Colonic mucosa (tissue), 4 donors: ENCODE data around the gene MYO15A. TPM values are rescaled to one million over a fixed set of nuclear protein-coding genes. Genes with fewer than 3 reads are reported as not detected.

Source experiments
- DNase-seq: peaks from one replicate; pipeline ENCODE4 v3.0.0-alpha.2; 2020
- H3K27ac ChIP-seq: fragments of 200-600 bp; one replicate; pipeline ENCODE4 v1.8.0; 2021
- H3K27me3 ChIP-seq: fragments of 200-600 bp; one replicate; pipeline ENCODE4 v1.8.0; 2021
- H3K36me3 ChIP-seq: fragments of 200-600 bp; one replicate; pipeline ENCODE4 v1.8.0; 2021
- H3K4me1 ChIP-seq: fragments of 200-600 bp; one replicate; pipeline ENCODE4 v1.8.0; 2021; ENCODE audit warnings: mild to moderate bottlenecking
- H3K4me3 ChIP-seq: fragments of 200-600 bp; one replicate; pipeline ENCODE4 v1.8.0; 2021
- H3K9ac ChIP-seq, 2 donors: one replicate each; pipeline ENCODE4 v1.7.0; 2013; ENCODE audit warnings: control low read depth in 2 of 2, low read depth in 2 of 2, low read length in 2 of 2
- H3K9me3 ChIP-seq: fragments of 200-600 bp; one replicate; pipeline ENCODE4 v1.8.0; 2021
- intact Hi-C: fragments of 100-400 bp; cut with DNase I; formaldehyde crosslinking; loops from one replicate; pipeline ENCODE4 v1.14.1; 2022
- total RNA-seq, 2 donors: library from RNA; stranded (reverse); fragmentation: NEBNext Ultra II Directional in 1 of 2; extraction: Animal tissue kit (Norgen Biotek cat#: 25700) in 1 of 2; gene quantifications; one replicate each; pipeline ENCODE4 v1.2.1, GENCODE V29; 2021
- TF ChIP-seq, protein P1 (sequence below): fragments of 200-600 bp; IDR thresholded peaks from one replicate; pipeline ENCODE4 v1.8.0; 2022; ENCODE audit warnings: antibody characterized with exemption, mild to moderate bottlenecking
- donor health status: healthy.
- donor health status: DM: no; HTN: no; CAD: no.
- donor health status: DM: no; HTN: no; CAD: no.

Gene MYO15A
- total RNA-seq, 2 donors from 2014 or later = 1.1 to 1.4 TPM

DNA sequence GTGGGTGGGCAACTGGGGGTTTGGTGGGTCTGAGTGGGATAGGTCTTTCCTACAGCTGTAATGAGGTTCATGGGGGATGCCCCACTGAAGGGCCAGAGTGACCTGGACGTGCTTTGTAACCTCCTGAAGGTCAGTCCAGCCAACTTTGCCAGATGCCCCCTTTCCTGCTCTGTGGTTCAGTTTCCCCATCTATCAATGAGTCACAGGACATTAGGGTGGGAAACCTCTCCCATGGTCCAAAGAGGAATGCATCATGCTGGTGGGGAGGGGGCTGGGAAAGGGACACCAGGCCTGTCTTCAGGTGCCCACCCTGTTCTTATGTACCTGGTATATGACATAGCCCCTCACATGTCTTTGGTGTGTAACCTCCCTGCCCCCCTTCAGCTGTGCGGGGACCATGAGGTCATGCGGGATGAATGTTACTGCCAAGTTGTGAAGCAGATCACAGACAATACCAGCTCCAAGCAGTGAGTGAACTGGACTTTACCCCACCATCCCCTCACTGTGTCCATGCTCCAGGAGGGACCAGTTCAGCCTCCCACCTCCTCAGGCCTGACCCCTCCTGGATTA is 51.1 kb downstream of the MYO15A start:
- DNase-seq = no peak
- Histone ChIP-seq H3K4me1 (no peaks in the 10 kb centered on the region), H3K27ac (no peak overlapping the region), H3K9ac (no peak overlapping the region), H3K27me3 (no peaks in the 10 kb centered on the region), H3K36me3 (no peaks in the 10 kb centered on the region), H3K9me3 (no peaks in the 10 kb centered on the region), H3K4me3 (no peak overlapping the region)
- intact Hi-C loops = no loop called here
- TF ChIP-seq, protein P1, sequence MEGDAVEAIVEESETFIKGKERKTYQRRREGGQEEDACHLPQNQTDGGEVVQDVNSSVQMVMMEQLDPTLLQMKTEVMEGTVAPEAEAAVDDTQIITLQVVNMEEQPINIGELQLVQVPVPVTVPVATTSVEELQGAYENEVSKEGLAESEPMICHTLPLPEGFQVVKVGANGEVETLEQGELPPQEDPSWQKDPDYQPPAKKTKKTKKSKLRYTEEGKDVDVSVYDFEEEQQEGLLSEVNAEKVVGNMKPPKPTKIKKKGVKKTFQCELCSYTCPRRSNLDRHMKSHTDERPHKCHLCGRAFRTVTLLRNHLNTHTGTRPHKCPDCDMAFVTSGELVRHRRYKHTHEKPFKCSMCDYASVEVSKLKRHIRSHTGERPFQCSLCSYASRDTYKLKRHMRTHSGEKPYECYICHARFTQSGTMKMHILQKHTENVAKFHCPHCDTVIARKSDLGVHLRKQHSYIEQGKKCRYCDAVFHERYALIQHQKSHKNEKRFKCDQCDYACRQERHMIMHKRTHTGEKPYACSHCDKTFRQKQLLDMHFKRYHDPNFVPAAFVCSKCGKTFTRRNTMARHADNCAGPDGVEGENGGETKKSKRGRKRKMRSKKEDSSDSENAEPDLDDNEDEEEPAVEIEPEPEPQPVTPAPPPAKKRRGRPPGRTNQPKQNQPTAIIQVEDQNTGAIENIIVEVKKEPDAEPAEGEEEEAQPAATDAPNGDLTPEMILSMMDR = no peak

DNA sequence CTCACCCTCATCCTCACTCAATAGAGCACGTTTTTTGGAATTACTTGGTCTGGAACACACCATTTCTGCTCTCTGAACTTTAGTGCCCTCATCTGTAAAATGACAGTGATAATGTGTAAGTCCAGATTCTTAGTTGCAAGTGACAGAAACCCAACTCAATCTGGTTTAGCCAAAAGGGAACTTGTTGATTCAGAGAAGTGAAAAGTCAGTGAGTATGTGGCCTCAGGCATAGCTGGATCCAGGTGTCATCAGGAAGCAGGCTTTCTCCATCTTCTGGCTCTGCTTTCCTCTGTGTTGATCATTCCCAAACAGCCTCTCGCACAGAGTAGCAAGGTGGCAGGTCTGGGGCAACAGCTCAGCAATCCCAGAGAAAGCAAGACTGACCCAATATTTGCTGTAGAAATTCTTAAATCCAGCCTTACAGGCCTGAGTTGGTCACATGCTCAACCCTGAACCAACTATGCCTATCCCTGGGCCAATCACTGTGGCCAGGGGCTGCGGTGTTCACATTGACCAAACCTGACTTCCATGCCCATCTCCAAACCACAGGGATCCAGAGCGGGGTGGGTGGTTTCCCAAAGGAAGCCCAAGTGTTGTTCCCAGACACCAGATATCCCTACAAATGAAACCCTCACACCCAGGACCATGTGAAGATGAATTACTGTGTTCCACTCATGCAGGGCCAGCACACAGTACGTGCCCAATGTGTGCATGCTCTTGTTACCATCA is 51.7 kb downstream of the MYO15A start:
- intact Hi-C loops = no loop called here

DNA sequence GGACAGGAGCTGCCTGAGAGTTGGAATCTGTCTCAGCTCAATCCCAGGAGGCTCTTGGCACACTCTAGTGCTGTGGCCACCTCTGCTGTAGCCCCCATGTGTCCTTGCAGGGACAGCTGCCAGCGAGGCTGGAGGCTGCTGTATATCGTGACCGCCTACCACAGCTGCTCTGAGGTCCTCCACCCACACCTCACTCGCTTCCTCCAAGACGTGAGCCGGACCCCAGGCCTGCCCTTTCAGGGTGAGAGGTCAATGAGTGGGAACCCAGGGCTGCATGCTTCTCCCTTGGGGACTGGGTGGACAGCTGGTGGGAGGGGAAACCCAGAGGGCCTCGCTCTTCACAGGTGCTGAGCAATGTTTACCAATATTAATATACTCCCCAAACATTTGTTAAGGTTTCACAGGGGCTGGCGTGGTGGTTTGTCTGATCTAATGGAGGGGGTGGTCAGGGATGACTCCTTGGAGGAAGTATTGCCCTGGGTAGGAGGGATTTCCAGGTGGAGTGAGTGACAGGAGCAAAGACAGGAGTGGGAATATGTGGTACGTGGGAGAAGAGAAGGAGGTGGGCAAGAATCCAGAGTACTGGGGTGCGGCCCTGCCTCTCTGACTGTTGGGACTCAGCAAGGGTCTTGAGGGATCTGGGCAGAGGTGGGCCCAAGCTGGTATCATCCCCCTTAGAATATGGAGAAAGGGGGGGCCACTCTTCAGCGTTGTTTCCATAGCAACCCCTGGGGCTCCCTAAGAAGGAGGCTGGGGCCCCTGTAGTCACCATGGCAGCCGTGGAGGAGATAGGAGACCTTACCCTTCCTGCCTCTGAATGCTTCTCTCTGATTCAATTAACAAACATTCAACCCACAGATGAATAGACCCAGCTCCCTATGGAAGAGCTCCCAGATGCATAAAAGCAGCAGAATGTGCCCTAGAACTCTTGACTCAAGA is 52.9 kb downstream of the MYO15A start:
- Histone ChIP-seq H3K27me3 (no peaks in the 10 kb centered on the region), H3K9ac (no peak overlapping the region), H3K9me3 (no peaks in the 10 kb centered on the region), H3K4me1 (no peaks in the 10 kb centered on the region), H3K36me3 (no peaks in the 10 kb centered on the region), H3K27ac (no peak overlapping the region), H3K4me3 (no peak overlapping the region)
- TF ChIP-seq, protein P1 = no peak
- intact Hi-C loops = no loop called here
- DNase-seq = no peak

More for the DNA sequence above, 51.7 kb downstream of the MYO15A start:
- Histone ChIP-seq H3K4me3 (no peak overlapping the region), H3K4me1 (no peaks in the 10 kb centered on the region), H3K9me3 (no peaks in the 10 kb centered on the region), H3K27ac (no peak overlapping the region), H3K27me3 (no peaks in the 10 kb centered on the region), H3K9ac (no peak overlapping the region), H3K36me3 (no peaks in the 10 kb centered on the region)
- DNase-seq = no peak
- TF ChIP-seq, protein P1 = no peak

DNA sequence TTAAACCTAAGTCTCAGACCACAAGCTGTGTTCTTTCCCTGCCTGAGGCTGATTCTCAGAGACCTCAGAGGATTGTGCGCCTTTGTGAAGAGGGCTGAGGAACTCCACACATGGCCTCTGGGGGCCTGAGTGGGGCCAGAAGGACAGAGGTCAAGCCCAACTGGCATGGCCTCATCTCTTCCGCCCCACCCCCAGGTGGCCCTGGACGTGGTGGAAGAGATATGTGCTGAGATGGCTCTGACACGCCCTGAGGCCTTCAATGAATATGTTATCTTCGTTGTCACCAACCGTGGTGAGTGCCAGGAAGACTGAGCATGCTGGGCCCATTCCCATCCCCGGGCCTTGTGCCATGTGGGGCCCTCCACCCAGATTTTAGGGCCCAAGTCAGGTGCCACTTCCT is 55.0 kb downstream of the MYO15A start:
- Histone ChIP-seq H3K27me3 (no peaks in the 10 kb centered on the region), H3K4me1 (no peaks in the 10 kb centered on the region), H3K9me3 (no peaks in the 10 kb centered on the region), H3K36me3 (no peaks in the 10 kb centered on the region), H3K9ac (no peak overlapping the region), H3K27ac (no peak overlapping the region), H3K4me3 (no peak overlapping the region)
- no peak for DNase-seq
- intact Hi-C loops = no loop called here
- TF ChIP-seq, protein P1 = no peak

DNA sequence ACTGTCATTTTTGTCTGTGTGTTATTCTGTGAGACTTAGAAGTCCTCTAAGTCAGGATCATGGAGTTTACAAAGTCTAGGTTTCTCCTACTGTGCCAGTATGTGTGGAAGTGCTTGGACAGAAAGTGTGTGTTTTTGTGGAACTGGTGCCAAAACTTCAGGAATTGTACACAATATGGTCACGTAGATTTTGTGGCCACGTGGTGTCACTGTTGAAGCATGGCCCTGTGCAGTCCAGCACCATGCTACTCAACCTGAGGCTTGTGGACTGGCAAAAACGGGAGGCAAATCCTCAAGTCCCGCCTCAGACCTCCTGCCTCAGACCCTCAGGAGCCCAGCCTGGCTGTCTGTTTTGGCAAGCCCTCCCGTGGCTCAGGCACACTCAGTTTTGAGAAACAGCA is 58.3 kb downstream of the MYO15A start:
- no peak for DNase-seq
- intact Hi-C loops = no loop called here
- no peaks in the 10 kb centered on the region for H3K9me3 ChIP-seq
- TF ChIP-seq, protein P1 = no peak
- H3K4me3 ChIP-seq = no peak overlapping the region
- no peak overlapping the region for H3K27ac ChIP-seq
- no peak overlapping the region for H3K9ac ChIP-seq
- H3K36me3 ChIP-seq = no peaks in the 10 kb centered on the region
- no peaks in the 10 kb centered on the region for H3K4me1 ChIP-seq
- H3K27me3 ChIP-seq = no peaks in the 10 kb centered on the region
